ENCODE results near the gene ZNF362.
"Not testable (repeated sequence)": the region's sequence is repeated elsewhere in the genome, so short reads cannot be mapped to it uniquely, and the experiment has no call there.

The ZNF362 gene

GRCh38 chr1:33284049-33284448 is 27.8 kb downstream of the ZNF362 start:
- no peak for DNase-seq (ENCODE audit: low read depth, low spot score)

DNA sequence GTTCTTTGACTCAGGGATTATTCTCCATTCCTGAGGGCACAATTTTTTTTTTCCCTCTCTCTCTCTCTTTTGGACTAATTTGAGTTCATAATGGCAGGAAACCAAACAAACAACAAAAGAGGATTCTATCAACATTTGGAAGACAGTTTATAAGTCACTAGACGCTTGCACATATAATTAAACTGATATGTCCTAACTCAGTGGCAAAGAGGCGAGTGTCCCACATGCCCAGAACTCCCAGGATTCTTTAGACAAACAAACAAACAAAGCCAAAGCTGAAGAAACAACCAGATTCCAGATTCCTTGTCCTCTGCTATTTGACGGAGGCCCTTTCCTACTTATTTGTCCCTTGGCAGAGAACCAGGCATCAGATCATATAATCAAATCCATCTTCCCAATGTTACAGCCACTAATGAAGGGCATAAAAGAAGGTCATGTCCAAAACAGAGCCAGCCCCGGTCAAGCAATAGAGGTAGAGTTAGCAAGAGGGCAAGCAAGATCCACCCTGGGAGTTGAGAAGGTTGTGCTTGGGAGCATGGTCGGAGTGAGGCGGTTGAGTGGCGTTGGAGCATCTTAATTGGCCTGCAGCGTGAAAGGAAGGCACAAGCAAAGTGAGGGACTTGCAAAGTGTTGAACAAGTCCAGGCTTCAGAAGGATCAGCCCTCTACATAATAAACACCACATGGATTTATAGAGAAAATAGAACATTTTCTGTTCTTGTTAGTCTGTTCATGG is 30.3 kb downstream of the ZNF362 start:
- DNase-seq (ENCODE audit: low read depth, low spot score) = no peak

DNA sequence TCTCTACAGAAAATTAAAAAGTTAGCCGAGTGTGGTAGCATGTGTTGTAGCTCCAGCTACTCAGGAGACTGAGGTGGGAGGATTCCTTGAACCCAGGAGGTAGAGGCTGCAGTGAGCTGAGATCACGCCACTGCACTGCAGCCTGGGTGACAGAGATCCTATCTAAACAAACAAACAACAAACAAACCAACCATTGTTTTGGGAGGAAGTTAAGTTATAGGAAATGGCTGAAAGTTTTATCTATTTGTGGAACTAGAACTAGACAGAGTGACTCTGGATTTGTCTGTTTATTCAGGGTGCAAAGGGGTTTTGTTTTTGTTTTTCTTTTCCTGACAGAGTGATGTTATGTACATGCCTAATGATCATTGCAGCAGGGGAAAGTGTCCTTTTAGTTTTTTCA is 31.0 kb downstream of the ZNF362 start:
- no peak for DNase-seq (ENCODE audit: low read depth, low spot score)

DNA sequence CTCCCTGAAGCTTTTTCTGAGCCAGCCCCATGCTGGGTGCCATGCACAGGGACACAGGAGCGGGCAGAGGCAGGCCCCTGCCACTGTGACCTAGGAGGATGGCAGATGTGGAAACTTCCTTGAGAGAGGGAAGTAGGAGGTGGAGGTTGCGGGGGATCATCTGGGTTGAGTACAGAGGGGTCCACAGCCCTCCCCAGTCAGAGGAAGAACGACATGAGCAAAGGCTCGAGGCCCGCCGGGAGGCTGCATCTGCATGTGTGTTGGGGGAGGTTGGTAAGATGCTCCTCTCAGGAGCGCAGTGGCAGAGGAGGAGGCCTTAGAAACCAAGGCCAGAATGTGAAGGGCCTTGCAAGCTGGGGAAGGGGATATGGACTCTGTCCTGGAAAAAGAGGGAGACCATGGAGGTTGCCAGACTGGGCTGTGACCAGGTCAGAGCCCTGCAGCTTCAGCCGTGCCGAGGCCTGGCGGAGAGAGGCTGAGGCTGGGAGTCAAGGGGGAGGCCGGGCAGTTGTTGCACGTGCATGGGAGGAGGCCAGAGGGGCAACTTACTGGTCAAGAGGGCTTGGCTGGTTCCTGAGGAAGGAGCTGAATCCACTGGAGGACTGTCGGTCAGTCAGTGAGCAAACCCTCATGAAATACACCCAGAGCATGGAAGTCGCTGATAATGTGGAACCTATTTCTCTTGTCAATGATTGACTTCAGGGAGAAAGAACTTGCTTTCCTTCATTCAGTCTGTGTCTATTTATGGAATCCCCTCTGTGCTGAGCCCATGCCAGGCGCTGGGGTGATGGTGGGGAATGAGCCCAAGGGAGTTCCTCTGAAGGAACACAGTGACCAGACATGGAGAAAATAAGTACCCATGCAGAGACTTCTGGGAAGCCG is 32.9 kb downstream of the ZNF362 start:
- no peak for DNase-seq (ENCODE audit: low read depth, low spot score)

DNA sequence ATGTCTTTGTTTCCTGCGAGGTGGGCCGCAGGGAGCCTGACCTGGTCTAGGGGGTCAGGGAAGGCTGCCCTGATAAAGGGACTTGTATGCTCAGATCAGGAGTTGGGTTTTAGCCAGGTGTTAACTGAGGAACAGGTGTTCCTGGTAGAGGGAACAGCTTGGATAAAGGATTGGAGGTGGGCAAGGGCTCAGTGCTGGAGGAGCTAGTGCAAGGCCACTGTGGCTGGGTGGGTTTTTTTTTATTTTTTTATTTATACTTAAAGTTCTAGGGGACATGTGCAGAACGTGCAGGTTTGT is 33.5 kb downstream of the ZNF362 start:
- DNase-seq (ENCODE audit: low read depth, low spot score) = no peak

GRCh38 chr1:33290615-33291014 is 34.3 kb downstream of the ZNF362 start:
- not testable (repeated sequence) for DNase-seq (ENCODE audit: low read depth, low spot score)

GRCh38 chr1:33292726-33293340 is 36.5 kb downstream of the ZNF362 start:
- no peak for DNase-seq (ENCODE audit: low read depth, low spot score)

GRCh38 chr1:33294071-33295010 is 38.0 kb downstream of the ZNF362 start:
- no peak for DNase-seq (ENCODE audit: low read depth, low spot score)

GRCh38 chr1:33295023-33295422 is 38.7 kb downstream of the ZNF362 start:
- no peak for DNase-seq (ENCODE audit: low read depth, low spot score)

GRCh38 chr1:33295450-33296081 is 39.3 kb downstream of the ZNF362 start:
- DNase-seq (ENCODE audit: low read depth, low spot score) = peak; percentile 61

DNA sequence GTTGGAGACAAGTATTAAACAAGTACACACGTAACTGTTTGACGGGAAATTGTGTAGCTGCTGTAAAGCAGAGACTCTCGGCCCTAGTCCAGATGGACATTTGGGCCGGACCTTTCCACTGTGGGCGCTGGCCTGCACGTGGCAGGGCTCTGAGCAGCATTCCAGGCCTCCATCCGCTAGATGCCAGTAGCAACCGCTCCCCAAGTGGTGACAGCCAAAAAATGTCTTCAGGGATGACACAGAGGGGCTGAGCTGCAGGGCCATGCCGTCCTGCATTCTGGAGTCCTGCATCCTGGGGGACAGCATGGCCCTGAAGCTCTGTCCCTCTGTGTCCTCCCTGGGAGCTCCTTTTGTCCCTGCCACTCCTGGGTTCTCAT is 39.8 kb downstream of the ZNF362 start:
- no peak for DNase-seq (ENCODE audit: low read depth, low spot score)

DNA sequence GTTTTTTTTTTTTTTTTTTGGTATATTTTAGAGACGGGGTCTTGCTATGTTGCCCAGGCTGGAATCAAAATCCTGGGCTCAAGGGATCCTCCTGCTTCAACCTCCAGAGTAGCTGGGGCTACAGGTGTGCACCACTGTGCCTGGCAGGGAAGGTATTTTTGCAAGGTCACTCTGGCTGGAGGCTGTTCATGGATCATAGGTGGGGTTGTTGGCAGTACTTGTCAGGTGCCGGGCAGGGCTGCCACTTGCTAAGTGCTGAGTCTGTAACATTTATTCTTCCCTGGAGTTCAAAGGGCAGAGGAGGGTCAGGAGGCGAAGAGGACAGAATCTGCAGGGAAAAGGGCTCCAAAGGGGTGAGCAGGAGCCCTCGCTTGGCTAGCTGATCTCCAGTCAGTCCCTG is 40.5 kb downstream of the ZNF362 start:
- DNase-seq (ENCODE audit: low read depth, low spot score) = no peak

GRCh38 chr1:33297911-33298622 is 41.8 kb downstream of the ZNF362 start:
- no peak for DNase-seq (ENCODE audit: low read depth, low spot score)

GRCh38 chr1:33298623-33299277 is 42.5 kb downstream of the ZNF362 start:
- no peak for DNase-seq (ENCODE audit: low read depth, low spot score)

GRCh38 chr1:33299461-33300155 is 43.3 kb downstream of the ZNF362 start:
- no peak for DNase-seq (ENCODE audit: low read depth, low spot score)

GRCh38 chr1:33300673-33301072 is 44.4 kb downstream of the ZNF362 start:
- DNase-seq (ENCODE audit: low read depth, low spot score) = no peak

DNA sequence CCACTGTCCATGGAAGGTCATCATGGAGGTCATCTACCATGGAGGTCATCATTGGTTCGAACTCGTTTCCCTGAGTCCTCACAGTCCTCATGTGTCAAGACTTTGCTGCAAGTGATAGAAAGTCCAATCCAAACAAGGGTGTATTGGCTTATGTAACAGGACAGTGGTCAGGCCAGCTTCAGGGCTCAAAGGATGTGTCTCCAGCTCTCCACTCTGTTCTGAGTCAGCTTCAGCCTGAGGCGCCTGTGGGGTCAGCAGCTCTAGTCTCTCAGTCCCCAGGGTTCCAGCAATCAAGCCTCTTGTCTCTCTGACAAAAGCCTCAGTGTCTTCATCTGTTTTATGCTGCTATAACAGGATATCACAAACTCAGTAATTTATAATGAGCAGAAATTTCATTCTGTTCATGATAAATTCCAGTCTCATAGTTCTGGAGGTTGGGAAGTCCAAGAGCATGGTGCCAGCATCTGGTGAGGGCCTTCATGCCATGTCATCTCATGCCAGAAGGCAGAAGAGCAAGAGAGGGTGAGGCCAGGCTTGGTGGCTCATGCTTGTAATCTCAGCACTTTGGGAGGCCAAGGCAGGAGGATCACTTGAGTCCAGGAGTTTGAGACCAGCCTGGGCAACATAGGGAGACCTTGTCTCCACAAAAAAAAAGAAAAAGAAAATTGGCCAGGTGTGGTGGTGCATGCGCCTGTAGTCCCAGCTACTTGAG is 45.1 kb downstream of the ZNF362 start:
- no peak for DNase-seq (ENCODE audit: low read depth, low spot score)

DNA sequence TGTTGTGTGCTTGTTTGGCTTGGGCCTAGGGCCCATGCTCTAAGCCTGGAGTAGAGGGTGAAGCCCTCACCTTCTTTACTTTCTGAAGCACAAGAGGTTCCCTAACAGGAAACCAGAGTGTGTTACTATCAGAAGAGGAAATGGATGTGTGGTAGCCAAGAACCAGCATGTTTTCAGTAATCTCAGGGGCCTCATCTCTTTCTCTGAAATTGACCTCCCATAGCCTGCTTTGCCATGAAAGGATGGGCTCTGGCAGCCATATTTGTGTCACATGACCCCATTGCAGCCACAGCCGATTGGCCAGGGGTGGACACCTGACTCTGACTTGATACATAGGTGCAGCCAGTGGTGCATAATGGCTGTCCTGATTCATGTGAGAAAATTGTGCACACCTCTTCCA is 46.0 kb downstream of the ZNF362 start:
- DNase-seq (ENCODE audit: low read depth, low spot score) = no peak

- DNase-seq (ENCODE audit: low read depth, low spot score) = no peak
These were observed 48.7 kb downstream of the ZNF362 start for GRCh38 chr1:33305016-33305415.

Data from activated naive CD8-positive, alpha-beta T cell treated with anti-CD3 and anti-CD28 coated beads, Interleukin-2, amount 50 U/mL, for 16 hours (primary cell).